Epithelial cell of proximal tubule (primary cell): Measurements from ENCODE around the gene TYR. TPM values are rescaled to one million over a fixed set of nuclear protein-coding genes. Genes with fewer than 3 reads are reported as not detected.
A peak's percentile ranks its signal among the peaks of the same experiment; 100 is the strongest.
"Not testable (repeated sequence)": the region's sequence is repeated elsewhere in the genome, so short reads cannot be mapped to it uniquely, and the experiment has no call there.

Experiments
- DNase-seq: peaks from one replicate; pipeline ENCODE4 v3.0.0-alpha.2; 2011; ENCODE audit warnings: low read depth
- H3K4me3 ChIP-seq: 2 replicates; pipeline ENCODE4 v1.5.1; 2011; ENCODE audit warnings: low read depth, mild to moderate bottlenecking, low read length
- CTCF ChIP-seq: conservative IDR thresholded peaks from 2 replicates; pipeline ENCODE4 v1.5.1; 2012; ENCODE audit warnings: low read depth, mild to moderate bottlenecking, low read length
- total RNA-seq: library from RNA; depleted of rRNA; stranded (reverse); fragments of >200 nt; gene quantifications from 2 replicates; pipeline ENCODE4 v1.2.3, GENCODE V29; 2015

Gene TYR
- total RNA-seq, 1 donor from 2014 or later, result not detected

- not testable (repeated sequence) for DNase-seq, H3K4me3 ChIP-seq
Observed at GRCh38 chr11:89310607-89311006, 132.9 kb downstream of the TYR start.

GRCh38 chr11:89321401-89321800 lies 143.7 kb downstream of the TYR start:
- H3K4me3 ChIP-seq, result no peak overlapping the region
- DNase-seq, result no peak
- no peak for TF ChIP-seq CTCF

- H3K4me3 ChIP-seq, result no peak overlapping the region
- no peak for TF ChIP-seq CTCF
- no peak for DNase-seq
Observed at GRCh38 chr11:89327885-89328284, 150.2 kb downstream of the TYR start.

- H3K4me3 ChIP-seq, DNase-seq: not testable (repeated sequence)
Observed at GRCh38 chr11:89331940-89332339, 154.3 kb downstream of the TYR start.

- not testable (repeated sequence) for H3K4me3 ChIP-seq, DNase-seq
- peak; percentile 55 for TF ChIP-seq CTCF
Observed at GRCh38 chr11:89333704-89334103, 156.0 kb downstream of the TYR start.

GRCh38 chr11:89337100-89337650 lies 159.5 kb downstream of the TYR start:
- DNase-seq, H3K4me3 ChIP-seq: not testable (repeated sequence)

- DNase-seq, H3K4me3 ChIP-seq: not testable (repeated sequence)
Observed at GRCh38 chr11:89338073-89338472, 160.4 kb downstream of the TYR start.

GRCh38 chr11:89340450-89340849 lies 162.8 kb downstream of the TYR start:
- not testable (repeated sequence) for H3K4me3 ChIP-seq, DNase-seq

- not testable (repeated sequence) for DNase-seq, H3K4me3 ChIP-seq
Observed at GRCh38 chr11:89342880-89343572, 165.4 kb downstream of the TYR start.

Other genes starting within 250 kb of the TYR start
- gene GRM5, start 111.9 kb upstream of the TYR start, total RNA-seq, result 0.12 and 0.14 TPM in 2 replicates